GM21529 (cell line): ENCODE measurements around the gene ALDH1A3.

Experiments
- ATAC-seq: cut with Tn5 transposase; IDR thresholded peaks from one replicate; pipeline ENCODE4 v1.9.1; 2021; ENCODE audit not compliant: unreplicated experiment

Gene ALDH1A3

DNA sequence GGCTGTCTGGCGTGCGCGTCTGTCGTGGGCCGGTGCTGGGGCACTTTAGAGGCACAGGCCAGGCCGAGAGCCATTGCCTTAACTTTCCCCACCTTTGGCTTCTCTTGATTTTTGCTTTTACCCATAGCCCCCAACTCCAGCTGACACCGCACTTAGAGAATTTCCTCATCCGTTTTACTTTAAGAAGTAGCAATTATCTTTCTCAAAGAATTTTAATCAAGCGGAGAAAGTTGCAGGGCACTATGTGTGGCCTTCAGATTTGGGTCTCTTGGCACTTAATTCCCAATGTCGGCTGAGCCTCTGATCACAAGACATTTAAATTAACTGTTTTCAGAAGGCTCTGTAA is 1.2 kb downstream of the ALDH1A3 start:
- ATAC-seq = no peak

GRCh38 chr15:100881573-100882336 is 2.1 kb downstream of the ALDH1A3 start:
- ATAC-seq = no peak

DNA sequence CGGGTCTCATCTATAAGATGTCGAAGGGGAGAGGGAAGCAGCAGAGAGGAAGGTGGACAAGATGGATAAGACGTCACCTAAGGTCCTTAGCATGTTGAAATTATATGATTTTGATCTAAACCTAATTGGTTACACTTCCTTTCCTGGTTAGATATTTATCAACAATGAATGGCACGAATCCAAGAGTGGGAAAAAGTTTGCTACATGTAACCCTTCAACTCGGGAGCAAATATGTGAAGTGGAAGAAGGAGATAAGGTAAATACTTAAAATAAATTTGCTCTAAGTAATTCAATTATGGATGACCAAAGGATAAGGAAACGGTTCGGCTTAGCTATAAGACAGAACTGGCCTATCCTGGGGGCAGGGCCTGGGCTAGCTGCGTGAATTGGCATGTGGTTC is 5.5 kb downstream of the ALDH1A3 start:
- ATAC-seq = no peak

GRCh38 chr15:100885811-100886210 is 6.2 kb downstream of the ALDH1A3 start:
- ATAC-seq = no peak

DNA sequence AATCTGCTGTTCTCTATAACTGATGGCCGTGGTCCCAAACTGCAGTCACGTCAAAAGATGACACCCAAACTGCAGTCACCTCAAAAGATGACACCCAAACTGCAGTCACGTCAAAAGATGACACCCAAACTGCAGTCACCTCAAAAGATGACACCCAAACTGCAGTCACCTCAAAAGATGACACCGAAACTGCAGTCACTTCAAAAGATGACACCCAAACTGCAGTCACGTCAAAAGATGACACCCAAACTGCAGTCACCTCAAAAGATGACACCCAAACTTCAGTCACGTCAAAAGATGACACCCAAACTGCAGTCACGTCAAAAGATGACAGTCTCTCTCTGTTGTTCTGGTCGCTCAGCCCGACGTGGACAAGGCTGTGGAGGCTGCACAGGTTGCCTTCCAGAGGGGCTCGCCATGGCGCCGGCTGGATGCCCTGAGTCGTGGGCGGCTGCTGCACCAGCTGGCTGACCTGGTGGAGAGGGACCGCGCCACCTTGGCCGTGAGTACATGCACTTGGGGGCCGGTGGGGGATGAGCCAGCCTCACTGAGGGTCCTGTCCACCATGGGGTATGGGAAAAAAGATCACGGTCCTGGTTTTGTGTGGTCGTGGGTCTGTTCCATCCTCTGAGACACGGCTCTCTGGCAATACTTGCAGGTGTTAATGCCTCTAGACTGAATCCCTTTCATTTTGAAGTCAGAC is 7.7 kb downstream of the ALDH1A3 start:
- no peak for ATAC-seq

- ATAC-seq = no peak
Measured at GRCh38 chr15:100889385-100890050, 9.9 kb downstream of the ALDH1A3 start.

GRCh38 chr15:100890051-100890720 is 10.6 kb downstream of the ALDH1A3 start:
- ATAC-seq = no peak

- no peak for ATAC-seq
Measured at GRCh38 chr15:100890850-100891249, 11.2 kb downstream of the ALDH1A3 start.

GRCh38 chr15:100891307-100892012 is 11.8 kb downstream of the ALDH1A3 start:
- ATAC-seq = no peak

DNA sequence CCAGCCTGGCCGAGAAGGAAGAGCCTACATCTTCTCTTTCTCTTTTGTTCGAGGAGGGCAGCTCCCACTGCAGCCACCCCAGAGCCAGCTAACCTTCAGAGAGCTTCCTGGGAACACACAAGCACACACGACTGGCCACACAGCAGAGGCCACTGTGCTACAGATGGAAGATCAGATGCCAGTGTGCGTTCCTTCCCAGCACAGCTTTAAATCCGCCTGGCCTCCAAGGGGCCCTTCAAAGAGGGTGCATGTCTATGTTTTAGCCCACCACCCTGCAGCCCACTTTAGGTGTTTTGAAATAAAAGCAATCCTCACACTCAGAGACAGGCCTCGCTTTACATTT is 12.4 kb downstream of the ALDH1A3 start:
- ATAC-seq = no peak

DNA sequence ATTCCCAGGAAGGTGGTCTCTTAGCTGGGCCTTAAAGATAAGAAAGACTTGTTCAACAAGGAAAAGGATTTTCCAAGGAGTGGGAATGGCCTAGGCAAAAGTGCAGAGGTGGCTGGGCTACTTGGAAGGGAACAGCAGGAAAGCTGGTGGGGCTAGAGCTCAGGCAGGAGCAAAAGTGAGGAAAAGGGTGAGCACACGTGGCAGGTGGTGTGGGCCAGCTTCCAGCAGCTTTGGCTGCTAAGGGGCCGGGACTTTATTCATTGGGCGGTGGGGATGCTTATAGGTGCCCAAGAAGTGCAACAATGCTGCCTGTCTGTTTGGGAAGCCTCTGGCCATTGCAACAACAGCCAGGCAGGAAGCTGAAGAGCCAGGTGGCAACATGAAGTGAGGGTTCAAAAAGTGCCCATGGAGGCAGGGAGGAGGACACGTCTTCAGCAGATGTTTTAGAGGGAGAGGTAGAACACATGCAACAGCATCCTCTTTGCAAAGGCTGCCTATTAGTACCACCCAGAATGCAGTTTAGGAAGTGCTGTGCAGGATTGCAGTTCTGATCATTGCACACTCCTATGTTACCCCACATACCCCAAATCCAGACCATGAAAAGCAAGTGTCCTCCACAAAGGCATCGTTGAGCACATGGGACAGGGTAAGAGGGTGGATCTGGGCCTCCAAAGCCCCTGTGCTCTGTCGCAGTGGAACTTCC is 13.8 kb downstream of the ALDH1A3 start:
- no peak for ATAC-seq

GRCh38 chr15:100893964-100894295 is 14.3 kb downstream of the ALDH1A3 start:
- no peak for ATAC-seq

- no peak for ATAC-seq
Measured at GRCh38 chr15:100895721-100896120, 16.1 kb downstream of the ALDH1A3 start.

DNA sequence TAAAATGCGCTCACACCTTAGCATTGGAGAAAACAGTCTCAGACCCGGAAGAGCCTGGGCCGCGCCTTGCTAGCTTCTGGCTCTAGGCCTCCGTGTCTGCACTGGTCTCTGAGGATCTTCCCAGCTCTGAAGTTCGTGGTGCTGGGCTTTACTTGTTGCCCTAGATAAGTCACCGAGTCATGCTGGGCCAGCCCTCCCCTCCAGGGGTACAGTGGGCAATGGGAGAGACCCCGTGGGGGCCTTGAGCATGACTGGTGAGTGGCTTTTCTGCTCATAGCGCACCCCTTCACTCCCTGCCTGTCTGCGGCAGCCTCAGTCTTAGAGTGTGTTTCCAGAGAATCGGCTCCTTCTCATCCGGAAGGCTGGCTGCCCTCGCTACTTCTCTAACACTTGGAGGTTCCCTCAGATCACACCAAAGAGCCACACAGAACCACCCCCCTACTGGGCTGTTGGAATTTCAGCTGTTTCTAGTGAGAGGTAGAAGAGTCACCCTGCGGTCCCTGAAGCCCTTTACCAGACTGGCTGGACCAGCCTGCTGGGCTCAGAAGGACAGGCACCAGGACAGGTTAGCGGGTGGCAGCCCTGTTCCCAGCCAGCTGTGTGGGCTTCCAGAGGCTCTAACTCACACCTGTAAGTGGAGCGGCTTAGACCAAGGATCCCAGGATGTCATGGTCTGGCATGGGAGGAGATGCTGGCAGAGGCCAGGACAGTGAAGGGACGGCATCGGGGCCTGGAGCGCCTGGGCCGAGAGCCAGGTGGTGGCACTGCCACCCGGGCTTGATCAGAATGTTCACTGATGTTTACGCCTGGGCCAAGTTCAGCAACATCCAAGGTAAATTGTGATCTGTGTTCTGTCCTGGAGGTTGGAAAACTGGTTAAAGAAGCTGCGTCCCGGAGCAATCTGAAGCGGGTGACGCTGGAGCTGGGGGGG is 17.9 kb downstream of the ALDH1A3 start:
- no peak for ATAC-seq

DNA sequence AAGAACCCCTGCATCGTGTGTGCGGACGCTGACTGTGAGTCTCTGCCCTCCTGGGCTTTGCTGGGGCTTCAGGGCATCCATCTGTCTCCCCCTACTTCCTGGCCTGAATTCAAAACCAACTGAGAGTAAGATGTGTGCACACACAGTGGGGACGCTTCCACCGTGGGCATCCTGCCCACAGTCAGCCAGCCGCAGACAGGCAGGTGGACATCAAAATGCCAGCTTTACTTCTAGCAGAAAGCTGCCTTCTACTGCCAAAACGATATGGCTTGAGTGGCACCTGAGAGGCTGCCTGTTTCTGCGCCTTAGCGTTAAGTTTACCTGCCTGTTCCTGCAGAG is 18.5 kb downstream of the ALDH1A3 start:
- ATAC-seq = no peak

DNA sequence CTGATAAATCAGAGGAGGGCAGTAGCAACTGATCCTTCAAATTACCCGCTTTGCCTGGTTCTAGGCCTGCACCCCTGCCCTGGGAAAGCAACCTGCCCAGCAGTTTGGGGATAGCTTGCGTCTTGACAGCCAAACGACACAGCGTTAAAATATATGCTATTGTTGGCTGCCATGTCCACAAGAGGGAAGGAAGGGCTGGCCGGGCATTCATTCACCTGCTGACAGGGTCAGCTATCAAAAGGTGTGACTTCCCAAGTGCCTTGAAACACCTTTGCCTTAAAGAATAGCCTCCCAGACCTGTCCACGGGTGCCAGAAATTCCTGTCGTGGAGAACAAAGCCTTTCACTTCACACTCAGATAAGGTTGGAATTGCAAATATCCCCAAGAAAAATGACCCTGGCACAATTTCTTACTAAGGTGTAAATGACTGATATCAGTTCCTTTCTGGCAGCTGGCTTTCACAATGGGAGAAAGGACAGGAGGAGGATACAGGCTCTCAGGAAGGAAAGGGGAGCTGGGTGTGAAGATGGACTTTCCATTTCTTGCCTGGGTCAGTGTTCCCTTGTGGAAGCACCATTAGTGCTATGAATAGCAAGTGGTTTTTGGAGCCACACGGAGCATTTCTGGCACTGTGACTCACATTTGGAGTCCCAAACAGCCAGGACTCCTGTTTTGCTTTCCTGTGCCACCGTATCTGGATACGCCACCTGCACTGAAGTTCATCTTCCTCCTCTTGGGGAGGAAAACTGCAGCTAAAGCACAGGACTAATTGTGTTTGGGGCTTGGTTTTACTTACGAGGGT is 19.2 kb downstream of the ALDH1A3 start:
- ATAC-seq = no peak

GRCh38 chr15:100899601-100900000 is 20.0 kb downstream of the ALDH1A3 start:
- no peak for ATAC-seq

DNA sequence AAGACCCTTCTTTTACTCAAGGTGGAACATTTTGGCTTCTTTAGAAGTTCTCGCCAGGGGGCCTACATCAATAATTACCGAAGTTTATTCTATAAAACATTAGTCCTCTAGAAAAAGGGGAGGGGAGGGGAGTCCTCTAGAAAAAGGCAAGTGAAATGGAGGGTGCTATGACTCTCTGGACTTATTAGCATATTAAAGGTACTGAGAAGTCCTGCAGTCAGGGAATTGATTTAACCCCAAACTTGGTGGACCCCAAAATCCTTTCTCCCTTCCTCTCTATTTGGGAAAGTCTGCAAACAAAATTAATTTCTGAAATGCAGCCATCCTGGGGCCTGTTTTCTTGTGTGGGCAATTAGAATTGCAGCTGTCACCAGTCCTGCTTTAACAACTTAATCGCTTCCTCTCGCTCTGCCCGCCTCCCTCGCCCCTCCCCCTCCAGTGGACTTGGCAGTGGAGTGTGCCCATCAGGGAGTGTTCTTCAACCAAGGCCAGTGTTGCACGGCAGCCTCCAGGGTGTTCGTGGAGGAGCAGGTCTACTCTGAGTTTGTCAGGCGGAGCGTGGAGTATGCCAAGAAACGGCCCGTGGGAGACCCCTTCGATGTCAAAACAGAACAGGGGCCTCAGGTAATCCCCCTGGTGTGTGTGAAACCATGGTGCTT is 20.6 kb downstream of the ALDH1A3 start:
- ATAC-seq = no peak
